Ovary (tissue), 9 donors: Measurements from ENCODE around the gene ANKRD40. TPM values are rescaled to one million over a fixed set of nuclear protein-coding genes. Genes with fewer than 3 reads are reported as not detected.

Experiments
- DNase-seq, 5 donors: peaks; one replicate each; pipeline ENCODE4 v3.0.0-alpha.2; 2019 to 2020
- H3K27ac ChIP-seq, 2 donors: fragments of 200-600 bp; one replicate each; pipeline versions ENCODE4 v1.5.1 to v1.8.0; 2019 to 2022
- H3K27me3 ChIP-seq: fragments of 200-600 bp; one replicate; pipeline ENCODE4 v1.8.0; 2022
- H3K36me3 ChIP-seq: fragments of 200-600 bp; sonication (generic); one replicate; pipeline ENCODE4 v1.5.1; 2019
- H3K4me1 ChIP-seq: one replicate; pipeline ENCODE4 v1.8.1; 2013; ENCODE audit warnings: mild to moderate bottlenecking, moderate library complexity; ENCODE audit not compliant: insufficient read depth
- H3K4me3 ChIP-seq: fragments of 200-600 bp; sonication (generic); one replicate; pipeline ENCODE4 v1.5.1; 2017
- H3K9me3 ChIP-seq, 2 donors: fragments of 200-600 bp in 1 of 2; sonication (generic) in 1 of 2; one replicate each; pipeline versions ENCODE4 v1.5.1 to v1.8.1; 2013 to 2019; ENCODE audit warnings: mild to moderate bottlenecking in 1 of 2, moderate library complexity in 1 of 2
- EP300 ChIP-seq: sonication (generic); formaldehyde crosslinking; IDR thresholded peaks from one replicate; pipeline ENCODE4 v1.6.1; 2017; ENCODE audit warnings: antibody characterized with exemption
- POLR2A ChIP-seq: fragments of 450-650 bp; IDR thresholded peaks from one replicate; pipeline ENCODE4 v1.6.1; 2017; ENCODE audit warnings: antibody characterized with exemption, mild to moderate bottlenecking, moderate library complexity
- WGBS, 3 donors: extraction: QIAGEN DNeasy Blood & Tissue Kit in 1 of 3; methylation state at CpG; one replicate each; pipeline versions ENCODE4 v1.1.5 to v1.1.7; 2013 to 2017; 5-methylcytosine and 5-hydroxymethylcytosine counted together
- intact Hi-C, 4 donors: fragments of 100-400 bp; cut with DNase I; formaldehyde crosslinking; loops; one replicate each; pipeline versions ENCODE4 v1.11.0 to v1.15.1; 2022 to 2023
- polyA plus RNA-seq, 2 donors: library from polyadenylated mRNA; stranded (reverse); fragments of 200-250 nt in 1 of 2; fragments of 350-450 nt in 1 of 2; fragmentation: Illumina TruSeq in 1 of 2; extraction: RNeasy Lipid Tissue Mini Kit (QIAGEN cat#74804) in 1 of 2; gene quantifications; one replicate each; pipeline ENCODE4 v1.2.3, GENCODE V29; 2013 to 2014
- total RNA-seq, 7 donors: library from RNA; depleted of rRNA in 2 of 7; stranded (reverse); fragments of >200 nt in 2 of 7; fragmentation: NEBNext Ultra II Directional in 3 of 7; extraction: Animal tissue kit (Norgen Biotek cat#: 25700) in 3 of 7; gene quantifications; one replicate each; pipeline versions ENCODE4 v1.1.0 to v1.2.4, GENCODE V29; 2016 to 2023
- TF ChIP-seq, protein P1 (sequence below), 3 donors: fragments of 450-650 bp in 2 of 3; fragments of 200-600 bp in 1 of 3; IDR thresholded peaks; one replicate each; pipeline versions ENCODE4 v1.5.1 to v1.8.0; 2016 to 2022; ENCODE audit warnings: antibody characterized with exemption in 3 of 3, mild to moderate bottlenecking in 1 of 3
- donor health status: DM: no; HTN: no; CAD: no; lungs with moderate emphysema.
- donor health status: DM: no; HTN: no; CAD: no.
- donor health status: Bipolar disorder and iron deficiency.
- donor health status: DM: yes; HTN: yes; CAD: no.
- donor health status: DM: no; HTN: no; CAD: no.
- donor health status: DM: yes; HTN: yes; CAD: no.

ANKRD40 gene
- total and polyA plus RNA-seq, 9 donors = 17.0 to 52.6 (median 41.8) TPM

GRCh38 chr17:50679008-50679544 lies 28.6 kb downstream of the ANKRD40 start:
- H3K4me1 ChIP-seq = peaks cover 4% of the 10 kb centered on the region
- WGBS, 3 donors = 91 to 95% (median 93%) methylated on average over 11 of the region's 11 CpGs
- no peak overlapping the region for H3K27ac ChIP-seq
- H3K4me3 ChIP-seq = no peak overlapping the region
- intact Hi-C loops = no loop called here
- H3K9me3 ChIP-seq = no peaks in the 10 kb centered on the region
- DNase-seq = no peak
- no peaks in the 10 kb centered on the region for H3K27me3 ChIP-seq
- H3K36me3 ChIP-seq = no peaks in the 10 kb centered on the region
- TF ChIP-seq, protein P1, sequence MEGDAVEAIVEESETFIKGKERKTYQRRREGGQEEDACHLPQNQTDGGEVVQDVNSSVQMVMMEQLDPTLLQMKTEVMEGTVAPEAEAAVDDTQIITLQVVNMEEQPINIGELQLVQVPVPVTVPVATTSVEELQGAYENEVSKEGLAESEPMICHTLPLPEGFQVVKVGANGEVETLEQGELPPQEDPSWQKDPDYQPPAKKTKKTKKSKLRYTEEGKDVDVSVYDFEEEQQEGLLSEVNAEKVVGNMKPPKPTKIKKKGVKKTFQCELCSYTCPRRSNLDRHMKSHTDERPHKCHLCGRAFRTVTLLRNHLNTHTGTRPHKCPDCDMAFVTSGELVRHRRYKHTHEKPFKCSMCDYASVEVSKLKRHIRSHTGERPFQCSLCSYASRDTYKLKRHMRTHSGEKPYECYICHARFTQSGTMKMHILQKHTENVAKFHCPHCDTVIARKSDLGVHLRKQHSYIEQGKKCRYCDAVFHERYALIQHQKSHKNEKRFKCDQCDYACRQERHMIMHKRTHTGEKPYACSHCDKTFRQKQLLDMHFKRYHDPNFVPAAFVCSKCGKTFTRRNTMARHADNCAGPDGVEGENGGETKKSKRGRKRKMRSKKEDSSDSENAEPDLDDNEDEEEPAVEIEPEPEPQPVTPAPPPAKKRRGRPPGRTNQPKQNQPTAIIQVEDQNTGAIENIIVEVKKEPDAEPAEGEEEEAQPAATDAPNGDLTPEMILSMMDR (IDR thresholded peaks at IDR 0.05) = no peak
- TF ChIP-seq POLR2A = no peak
- no peak for TF ChIP-seq EP300

DNA sequence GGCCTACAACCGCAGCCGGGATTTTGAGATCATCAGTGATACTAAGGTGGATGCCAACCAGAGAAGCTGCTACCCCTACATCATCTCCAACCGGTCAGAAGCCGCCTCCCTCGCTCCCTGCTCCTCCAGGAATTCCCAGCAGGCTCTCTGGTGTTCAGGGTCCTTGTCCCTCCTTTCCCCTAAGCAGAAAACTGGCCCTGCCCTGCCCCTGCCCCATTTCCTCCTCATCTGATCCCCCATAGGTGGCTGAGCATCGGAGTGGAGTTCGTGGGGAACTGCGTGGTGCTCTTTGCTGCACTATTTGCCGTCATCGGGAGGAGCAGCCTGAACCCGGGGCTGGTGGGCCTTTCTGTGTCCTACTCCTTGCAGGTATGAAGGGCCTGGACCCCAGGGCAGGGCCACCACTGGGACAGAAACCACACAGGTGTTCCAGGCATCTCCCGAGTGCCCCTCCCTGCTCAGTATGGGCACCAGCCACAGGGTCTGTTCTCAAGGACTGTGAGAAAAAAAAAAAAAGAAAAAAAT lies 29.8 kb downstream of the ANKRD40 start:
- no peaks in the 10 kb centered on the region for H3K9me3 ChIP-seq
- peaks cover 4% of the 10 kb centered on the region for H3K4me1 ChIP-seq
- whole genome bisulfite sequencing, 3 donors = 88 to 90% (median 88%) methylated on average over 12 of the region's 12 CpGs
- H3K27me3 ChIP-seq = no peaks in the 10 kb centered on the region
- DNase-seq = peak in 1 of 5 donors; percentile 25
- H3K27ac ChIP-seq = no peak overlapping the region
- no peak overlapping the region for H3K4me3 ChIP-seq
- intact Hi-C loops = no loop called here
- H3K36me3 ChIP-seq = no peaks in the 10 kb centered on the region
- TF ChIP-seq, protein P1 (IDR thresholded peaks at IDR 0.05) = no peak
- TF ChIP-seq EP300 (no peak), POLR2A (no peak)

GRCh38 chr17:50676065-50676975 lies 31.4 kb downstream of the ANKRD40 start:
- DNase-seq = peak in 1 of 5 donors; percentile 29
- intact Hi-C loops = no loop called here
- Histone ChIP-seq H3K27ac (no peak overlapping the region), H3K4me3 (no peak overlapping the region), H3K36me3 (no peaks in the 10 kb centered on the region), H3K4me1 (peaks cover 2% of the 10 kb centered on the region), H3K27me3 (no peaks in the 10 kb centered on the region), H3K9me3 (no peaks in the 10 kb centered on the region)
- 90 to 92% (median 92%) methylated on average over 24 of the region's 24 CpGs for WGBS, 3 donors
- TF ChIP-seq, protein P1 (IDR thresholded peaks at IDR 0.05) = no peak
- TF ChIP-seq EP300 (no peak), POLR2A (no peak)

- 85 to 95% (median 87%) methylated on average over 7 of the region's 7 CpGs for WGBS, 3 donors
- Histone ChIP-seq H3K27ac (no peak overlapping the region), H3K27me3 (no peaks in the 10 kb centered on the region), H3K4me3 (no peak overlapping the region), H3K9me3 (no peaks in the 10 kb centered on the region), H3K36me3 (no peaks in the 10 kb centered on the region), H3K4me1 (no peaks in the 10 kb centered on the region)
- TF ChIP-seq, protein P1 (IDR thresholded peaks at IDR 0.05) = no peak
- TF ChIP-seq POLR2A (no peak), EP300 (no peak)
- DNase-seq = peak in 1 of 5 donors; percentile 17
- intact Hi-C loops = no loop called here
These were observed 32.1 kb downstream of the ANKRD40 start for GRCh38 chr17:50675627-50676026.
